IPS-15b (cell line): ENCODE data around the gene GAK.
A peak's percentile ranks its signal among the peaks of the same experiment; 100 is the strongest.

Experiments
- H3K27me3 ChIP-seq: one replicate; pipeline ENCODE4 v1.6.1; 2013; ENCODE audit warnings: low read length; ENCODE audit not compliant: control insufficient read depth, insufficient read depth
- H3K36me3 ChIP-seq: one replicate; pipeline ENCODE4 v1.6.1; 2013; ENCODE audit warnings: low read length; ENCODE audit not compliant: control insufficient read depth, insufficient read depth
- H3K4me1 ChIP-seq: one replicate; pipeline ENCODE4 v1.6.1; 2013; ENCODE audit warnings: mild to moderate bottlenecking, low read length; ENCODE audit not compliant: control insufficient read depth, insufficient read depth
- H3K4me3 ChIP-seq: one replicate; pipeline ENCODE4 v1.5.1; 2013; ENCODE audit warnings: low read depth, low read length
- H3K9ac ChIP-seq: one replicate; pipeline ENCODE4 v1.6.1; 2013; ENCODE audit warnings: low read depth, mild to moderate bottlenecking, low read length
- H3K9me3 ChIP-seq: one replicate; pipeline ENCODE4 v1.6.1; 2013; ENCODE audit warnings: mild to moderate bottlenecking, low read length; ENCODE audit not compliant: control insufficient read depth, insufficient read depth

Gene GAK

DNA sequence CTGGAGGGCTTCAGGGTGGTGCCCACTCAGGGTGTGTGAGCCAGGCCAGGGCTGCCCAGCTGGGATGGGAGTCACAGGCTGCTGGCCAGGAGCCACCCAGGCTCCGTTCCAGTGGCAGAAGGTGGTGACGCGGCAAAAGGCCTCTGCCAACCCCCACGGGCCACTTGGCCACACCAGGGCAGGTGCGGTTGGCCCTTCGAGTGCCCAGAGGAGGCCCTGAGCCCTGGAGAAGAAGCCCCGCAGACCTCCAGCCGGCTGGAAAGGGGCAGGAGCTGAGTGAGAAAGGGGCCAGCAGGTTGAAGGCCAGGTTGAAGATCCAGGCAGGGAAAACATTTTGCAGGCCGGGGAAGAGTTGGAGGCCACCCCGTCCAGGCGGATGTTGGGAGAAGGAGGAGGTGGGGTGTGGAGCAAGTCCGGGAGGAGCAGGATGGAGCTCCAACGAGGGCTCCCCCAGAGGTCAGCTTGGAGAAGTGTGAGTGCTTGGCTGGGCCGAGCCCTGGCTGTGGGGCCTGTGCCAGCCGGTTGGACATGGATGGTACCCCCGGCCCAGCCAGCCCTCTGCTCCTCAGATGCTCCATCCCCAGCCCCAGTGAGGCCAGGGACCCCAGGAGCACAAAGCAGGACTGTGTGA is 103.4 kb downstream of the GAK start:
- no peak overlapping the region for H3K9ac ChIP-seq
- H3K27me3 ChIP-seq, result peaks cover 27% of the 10 kb centered on the region
- H3K36me3 ChIP-seq, result no peaks in the 10 kb centered on the region
- H3K4me3 ChIP-seq, result no peak overlapping the region
- H3K4me1 ChIP-seq, result no peaks in the 10 kb centered on the region
- no peaks in the 10 kb centered on the region for H3K9me3 ChIP-seq

DNA sequence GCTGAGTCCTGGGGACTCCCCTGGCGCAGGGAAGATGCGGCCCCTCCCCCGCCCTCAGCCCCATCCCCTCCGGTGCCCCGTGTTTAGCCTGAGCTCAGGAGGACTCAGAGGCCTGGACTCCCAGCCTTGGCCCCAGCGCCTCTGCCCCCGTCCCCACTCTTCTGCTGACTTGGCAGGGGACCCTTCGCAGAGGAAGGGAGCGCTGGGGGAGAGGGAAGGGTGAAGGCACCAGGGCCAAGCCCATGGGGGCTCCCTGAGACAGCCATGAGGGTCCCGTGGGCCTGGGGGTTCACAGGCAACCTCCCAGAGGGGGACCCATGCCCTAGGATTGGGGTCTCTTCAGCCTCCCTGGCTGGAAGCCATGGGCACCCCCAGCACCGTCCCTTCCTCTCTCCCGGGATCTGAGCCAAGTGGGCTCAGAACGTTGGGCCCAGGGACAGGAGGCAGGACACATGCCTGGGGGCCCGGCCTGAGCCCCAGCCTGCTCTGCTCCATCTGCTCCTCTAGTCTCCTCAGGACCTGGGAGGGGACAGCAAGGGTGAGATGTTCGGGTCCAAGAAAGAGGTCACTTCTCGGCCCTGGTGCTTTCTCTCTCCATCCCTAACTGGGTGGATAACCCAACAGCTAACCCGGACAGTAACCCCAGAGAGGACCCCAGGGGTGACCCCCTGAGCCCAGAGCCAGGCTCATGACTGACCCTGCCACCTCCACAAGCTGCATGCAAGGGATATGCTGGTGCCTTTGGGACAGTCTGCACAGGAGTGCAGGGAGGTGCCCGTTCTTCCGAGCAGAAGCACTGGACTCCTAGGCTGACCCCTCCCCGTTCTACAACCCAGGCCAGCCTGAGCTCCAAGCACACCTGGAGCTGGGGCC is 104.7 kb downstream of the GAK start:
- H3K36me3 ChIP-seq, result no peaks in the 10 kb centered on the region
- H3K9ac ChIP-seq, result no peak overlapping the region
- no peaks in the 10 kb centered on the region for H3K4me1 ChIP-seq
- no peaks in the 10 kb centered on the region for H3K9me3 ChIP-seq
- H3K27me3 ChIP-seq, result peaks cover 35% of the 10 kb centered on the region
- H3K4me3 ChIP-seq, result peak overlapping the region; percentile 4

DNA sequence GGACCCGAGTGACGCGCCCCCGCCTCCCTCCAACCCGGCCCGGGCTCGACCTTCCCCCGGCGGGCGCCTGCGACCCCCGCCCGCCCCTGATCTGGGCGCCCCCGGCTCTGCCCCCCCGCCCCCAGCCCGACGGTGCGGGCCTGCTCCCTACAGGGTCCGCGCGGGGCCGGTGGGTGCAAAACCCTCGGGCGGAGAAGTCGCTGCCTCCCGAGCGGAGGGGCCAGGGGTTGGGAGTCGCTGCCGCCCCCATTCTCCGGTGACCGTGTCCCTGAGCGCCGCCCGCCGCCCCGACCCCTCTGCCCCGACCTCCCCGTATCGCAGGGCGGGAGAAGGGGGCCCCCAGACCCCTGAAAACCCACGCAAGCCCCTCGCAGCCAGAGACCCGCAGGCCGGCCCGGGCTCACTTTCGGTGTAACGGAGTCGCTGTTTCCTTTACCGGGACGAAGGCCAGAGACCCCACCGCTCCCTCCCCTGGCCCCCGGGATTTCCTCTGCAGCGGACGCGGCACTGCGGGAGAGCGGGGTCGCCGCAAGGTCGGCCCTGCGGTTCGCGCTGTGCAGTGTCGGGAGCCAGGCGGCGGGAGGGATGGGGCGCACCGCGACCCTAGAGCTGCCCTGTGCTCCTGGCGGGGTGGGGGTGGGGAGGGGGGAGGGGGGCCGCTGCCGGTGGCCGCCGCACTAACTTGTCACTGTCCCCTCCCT is 105.5 kb downstream of the GAK start:
- Histone ChIP-seq H3K36me3 (no peaks in the 10 kb centered on the region), H3K4me1 (no peaks in the 10 kb centered on the region), H3K9ac (no peak overlapping the region), H3K27me3 (peaks cover 41% of the 10 kb centered on the region), H3K4me3 (peak overlapping the region; percentile 49), H3K9me3 (no peaks in the 10 kb centered on the region)

DNA sequence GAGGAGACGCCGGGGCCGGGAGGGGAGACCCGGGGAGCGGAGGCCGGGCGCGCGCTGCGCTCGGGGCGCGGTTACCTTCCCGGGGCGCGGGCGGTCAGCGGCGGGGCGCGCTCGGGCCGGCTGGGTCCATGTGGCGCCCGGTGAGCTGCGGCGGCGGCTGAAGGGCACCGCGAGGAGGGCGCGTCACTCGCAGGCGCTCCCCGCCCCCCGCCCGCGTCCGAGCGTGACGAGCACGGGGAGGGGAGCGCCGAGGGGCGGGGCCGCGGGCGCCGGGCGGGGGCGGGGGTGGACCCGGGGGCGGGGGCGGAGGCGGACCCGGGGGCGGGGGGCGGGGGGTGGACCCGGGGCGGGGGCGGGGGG is 106.2 kb downstream of the GAK start, which contains the start of gene CPLX1:
Gene CPLX1, minus strand, starts transcription at position 159 of the 360 bp plus-strand sequence. CDS start 1,607 bp downstream, outside the sequence.
- H3K4me3 ChIP-seq, result peak within 1 kb of the TSS; percentile 49
- peaks cover 43% of the 10 kb centered on the region for H3K27me3 ChIP-seq
- no peaks in the 10 kb centered on the region for H3K4me1 ChIP-seq
- H3K9ac ChIP-seq, result no peak within 1 kb of the TSS
- no peaks in the 10 kb centered on the region for H3K9me3 ChIP-seq
- no peaks in the 10 kb centered on the region for H3K36me3 ChIP-seq

DNA sequence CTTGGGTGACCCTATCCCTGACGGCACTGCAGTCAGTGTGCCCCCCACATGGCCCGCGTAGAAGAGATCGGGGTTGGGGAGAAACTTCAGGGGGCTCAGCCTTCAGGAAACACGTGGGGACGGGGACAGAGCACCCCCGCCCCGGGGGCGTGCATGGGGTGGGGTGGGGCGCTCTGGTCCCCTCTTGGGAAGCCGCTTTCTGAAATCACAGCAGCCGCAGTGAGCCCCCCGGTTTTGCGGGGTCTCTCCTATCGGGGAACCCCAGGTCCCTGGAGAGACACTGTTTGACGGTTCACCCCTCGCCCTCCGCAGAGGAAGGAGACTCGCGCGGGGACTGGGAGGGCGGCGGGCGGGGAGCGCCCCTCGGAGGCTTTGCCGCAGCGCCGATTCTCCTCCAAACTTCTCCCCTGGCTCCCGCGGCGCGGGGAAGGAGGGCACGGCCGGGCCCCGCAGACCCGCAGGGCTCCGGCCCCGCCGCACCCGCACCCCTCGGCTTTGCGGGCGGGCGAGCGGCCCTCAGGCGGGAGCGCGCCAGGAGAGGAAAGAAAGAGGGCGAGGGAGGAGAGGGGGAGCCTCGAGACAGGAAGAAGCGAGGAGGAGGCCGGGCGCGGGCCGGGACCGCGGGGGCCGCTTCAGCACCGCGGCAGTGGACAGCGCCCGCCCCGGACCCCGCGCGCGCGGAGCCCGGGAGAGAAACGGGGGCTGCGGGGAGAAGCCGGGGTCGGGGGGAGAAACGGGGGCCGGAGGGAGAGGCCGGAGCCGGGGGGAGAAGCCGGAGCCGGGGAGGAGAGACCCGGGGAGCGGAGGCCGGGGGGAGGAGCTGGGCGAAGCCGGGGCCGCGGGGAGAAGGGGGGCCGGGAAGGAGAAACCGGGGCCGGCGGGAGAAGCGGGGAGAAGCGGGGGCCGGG is 106.8 kb downstream of the GAK start:
- Histone ChIP-seq H3K4me3 (peak overlapping the region; percentile 32), H3K9ac (no peak overlapping the region), H3K9me3 (no peaks in the 10 kb centered on the region), H3K4me1 (no peaks in the 10 kb centered on the region), H3K27me3 (peaks cover 44% of the 10 kb centered on the region), H3K36me3 (no peaks in the 10 kb centered on the region)

DNA sequence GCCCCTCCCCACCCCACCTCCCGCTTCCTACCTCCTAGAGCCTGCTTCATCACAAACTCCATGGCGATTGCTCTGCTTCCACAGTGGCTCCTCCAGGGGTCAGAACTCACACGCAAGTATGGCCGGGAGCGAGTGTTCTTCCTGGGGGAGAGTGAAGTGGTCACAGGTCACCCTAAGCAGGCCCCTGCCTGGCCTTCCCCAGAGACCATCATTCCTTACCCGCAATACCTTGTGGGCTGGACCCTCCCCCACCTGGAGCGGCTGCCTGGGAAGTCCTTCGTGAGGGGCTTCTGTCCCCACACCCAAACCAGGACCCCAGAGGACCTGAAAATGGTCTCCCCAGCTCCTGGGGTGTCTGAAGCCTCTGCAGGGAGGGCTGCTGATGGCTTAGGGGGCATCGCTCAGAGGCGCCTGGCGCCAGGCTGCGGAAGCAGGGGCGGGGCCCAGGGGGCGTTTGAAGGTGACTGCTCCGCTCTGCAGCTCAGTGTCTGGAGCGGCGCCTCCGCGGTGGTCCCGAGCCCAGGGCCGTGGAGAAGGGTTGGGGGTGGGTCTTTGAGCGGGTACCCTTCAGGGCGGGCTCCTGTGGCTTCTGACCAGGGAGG is 107.6 kb downstream of the GAK start:
- no peaks in the 10 kb centered on the region for H3K9me3 ChIP-seq
- no peaks in the 10 kb centered on the region for H3K4me1 ChIP-seq
- peak overlapping the region; percentile 32 for H3K4me3 ChIP-seq
- no peak overlapping the region for H3K9ac ChIP-seq
- peaks cover 44% of the 10 kb centered on the region for H3K27me3 ChIP-seq
- no peaks in the 10 kb centered on the region for H3K36me3 ChIP-seq

DNA sequence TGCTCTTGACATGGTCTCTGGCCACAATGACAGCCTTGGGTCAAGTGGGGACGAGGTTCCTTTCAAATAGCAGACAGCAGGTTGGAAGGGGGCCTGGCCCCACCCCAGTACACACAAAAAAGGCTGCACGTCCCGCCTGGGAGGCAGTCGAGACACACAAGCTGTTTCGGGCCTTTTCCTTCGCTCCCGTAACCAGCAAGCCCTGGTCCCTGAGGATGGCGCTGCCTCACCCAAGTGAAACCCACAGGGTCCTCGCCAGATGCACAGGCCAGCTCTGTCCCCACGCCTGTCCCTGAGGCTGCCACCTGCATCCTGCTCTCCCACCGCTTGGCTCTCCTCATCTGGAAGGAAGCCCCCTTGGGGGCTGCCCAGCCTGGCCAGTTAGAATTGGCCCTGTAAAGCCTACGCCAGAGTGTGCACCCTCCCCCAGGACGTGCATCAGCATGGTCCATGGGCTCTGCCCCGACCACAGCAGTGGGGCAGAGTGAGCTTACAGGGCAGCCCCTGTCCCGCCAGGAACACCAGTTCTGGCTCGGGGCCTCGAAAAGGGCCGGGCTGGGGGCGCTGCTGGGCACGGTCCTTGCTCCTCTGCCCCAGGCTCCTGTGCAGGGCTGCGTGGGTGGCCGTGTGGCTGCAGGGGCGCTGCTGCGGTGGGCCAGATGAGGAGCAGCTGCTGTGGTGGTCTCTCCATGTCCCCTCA is 108.2 kb downstream of the GAK start:
- Histone ChIP-seq H3K4me1 (no peaks in the 10 kb centered on the region), H3K36me3 (no peaks in the 10 kb centered on the region), H3K9ac (no peak overlapping the region), H3K27me3 (peaks cover 44% of the 10 kb centered on the region), H3K9me3 (no peaks in the 10 kb centered on the region), H3K4me3 (no peak overlapping the region)

DNA sequence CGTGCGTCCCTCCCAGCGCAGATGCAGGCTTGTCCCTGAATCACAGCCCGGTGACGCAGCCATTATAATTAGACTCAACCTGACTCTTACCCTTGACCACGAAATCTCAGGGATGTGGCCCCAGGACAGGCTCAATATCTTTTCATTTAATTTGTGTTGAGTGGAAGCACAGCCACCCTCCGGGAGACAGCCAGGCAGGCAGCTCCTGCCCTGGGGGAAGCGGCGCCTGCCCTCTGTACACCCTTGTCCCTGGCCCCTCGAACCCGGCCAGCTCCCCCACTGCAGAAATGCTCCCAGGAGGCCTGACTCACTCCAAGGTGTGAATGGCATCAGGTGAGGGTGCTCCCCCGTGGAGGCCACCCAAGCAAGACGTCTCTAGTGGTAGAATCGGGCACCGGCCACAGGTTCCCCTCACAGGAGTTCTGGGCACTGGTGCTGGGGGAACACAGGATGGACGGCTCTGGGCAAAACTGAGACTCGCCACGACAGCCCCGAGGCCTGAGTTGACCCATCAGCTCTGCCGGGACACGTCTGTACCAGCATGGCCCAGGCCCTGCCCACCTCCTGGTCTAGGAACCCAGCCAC is 108.8 kb downstream of the GAK start:
- Histone ChIP-seq H3K9ac (no peak overlapping the region), H3K36me3 (no peaks in the 10 kb centered on the region), H3K4me1 (no peaks in the 10 kb centered on the region), H3K4me3 (no peak overlapping the region), H3K27me3 (peaks cover 43% of the 10 kb centered on the region), H3K9me3 (no peaks in the 10 kb centered on the region)

DNA sequence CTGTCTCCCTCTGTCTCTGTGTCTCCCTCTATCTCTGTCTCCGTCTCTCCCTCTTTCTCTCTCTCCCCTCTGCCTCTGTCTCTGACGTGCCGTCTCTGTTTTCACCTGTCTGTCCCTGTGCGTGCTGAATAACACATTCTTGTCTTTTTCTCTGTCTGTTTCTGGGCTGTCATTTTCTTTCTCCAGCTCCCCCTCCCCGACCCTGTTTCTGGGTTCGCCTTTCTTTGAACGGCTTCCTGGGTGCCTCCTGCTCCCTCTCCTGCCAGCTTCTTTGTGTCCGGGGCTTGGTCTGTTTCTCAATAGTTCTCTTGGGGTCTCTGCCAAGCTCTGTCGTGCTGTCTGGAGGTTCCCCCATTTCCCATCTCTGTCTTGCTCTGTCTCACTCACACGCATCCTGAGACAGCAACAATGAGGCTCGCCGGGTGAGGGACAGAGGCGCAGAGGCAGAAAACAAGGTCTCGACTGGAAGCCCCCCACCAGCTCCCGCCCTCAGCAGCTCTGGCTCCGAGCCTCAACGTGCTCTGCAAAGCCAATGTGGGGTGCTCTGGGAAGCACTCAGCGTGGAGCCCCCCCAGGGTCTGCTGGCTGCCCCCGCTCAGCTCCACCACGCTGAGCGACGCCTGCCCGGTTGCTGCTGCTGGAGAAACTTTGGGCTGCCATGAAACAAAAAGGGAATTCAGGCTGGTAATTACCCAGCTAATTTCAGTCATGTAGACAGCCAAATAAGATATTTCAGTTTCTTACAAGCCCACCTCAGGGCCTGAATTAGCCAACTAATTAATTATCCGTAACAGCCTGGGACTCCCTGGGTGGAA is 109.5 kb downstream of the GAK start:
- H3K4me3 ChIP-seq, result no peak overlapping the region
- H3K4me1 ChIP-seq, result no peaks in the 10 kb centered on the region
- H3K9ac ChIP-seq, result no peak overlapping the region
- H3K9me3 ChIP-seq, result no peaks in the 10 kb centered on the region
- no peaks in the 10 kb centered on the region for H3K36me3 ChIP-seq
- peaks cover 36% of the 10 kb centered on the region for H3K27me3 ChIP-seq

DNA sequence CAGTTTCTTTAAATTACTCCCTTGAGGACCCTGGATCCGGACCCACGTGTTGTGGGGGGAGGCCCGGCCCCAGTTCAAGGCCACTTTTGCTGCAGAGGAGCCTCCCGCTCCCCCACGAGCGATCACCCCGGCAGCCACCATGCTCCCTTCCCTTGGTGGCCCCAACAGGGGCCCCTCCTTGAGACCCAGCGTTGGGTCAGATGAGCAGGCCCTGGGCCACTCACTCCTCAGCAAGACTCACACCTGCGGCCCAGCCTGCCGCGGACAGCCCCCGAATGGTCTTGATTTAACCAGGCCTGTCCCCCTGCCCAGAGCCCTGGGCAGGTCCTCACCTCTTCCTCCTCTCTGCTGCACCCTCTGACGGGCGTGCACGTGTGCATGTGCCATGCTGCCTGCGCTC is 110.5 kb downstream of the GAK start:
- Histone ChIP-seq H3K4me3 (no peak overlapping the region), H3K36me3 (no peaks in the 10 kb centered on the region), H3K9me3 (no peaks in the 10 kb centered on the region), H3K9ac (no peak overlapping the region), H3K4me1 (no peaks in the 10 kb centered on the region), H3K27me3 (peaks cover 31% of the 10 kb centered on the region)
